HS-5 (cell line): Measurements from ENCODE around the gene C14orf39.
"Not testable (repeated sequence)": the region's sequence is repeated elsewhere in the genome, so short reads cannot be mapped to it uniquely, and the experiment has no call there.

Source experiments
- DNase-seq: peaks from one replicate; pipeline ENCODE4 v3.0.0-alpha.2; 2012; ENCODE audit warnings: low read depth

C14orf39 gene

DNA sequence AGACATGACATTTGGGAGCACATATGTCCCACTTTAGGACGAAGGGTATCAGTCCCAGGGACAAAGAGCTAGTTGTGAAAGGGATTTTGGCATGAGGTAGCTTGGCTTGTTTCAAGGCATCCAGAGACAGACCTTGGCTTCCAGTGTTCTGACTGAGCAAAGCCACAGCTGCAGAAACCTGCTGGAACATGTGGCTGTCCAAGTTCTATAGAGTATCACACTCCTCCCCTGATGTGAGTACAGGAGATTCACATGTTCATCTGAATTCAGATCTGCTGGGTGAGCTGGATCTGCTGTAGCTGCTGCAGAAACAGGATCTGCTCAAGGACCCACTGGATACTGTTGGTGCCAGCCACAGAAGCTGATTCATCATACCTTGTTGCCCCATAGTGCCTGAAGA, 10.1 kb upstream of the C14orf39 start:
- no peak for DNase-seq

DNA sequence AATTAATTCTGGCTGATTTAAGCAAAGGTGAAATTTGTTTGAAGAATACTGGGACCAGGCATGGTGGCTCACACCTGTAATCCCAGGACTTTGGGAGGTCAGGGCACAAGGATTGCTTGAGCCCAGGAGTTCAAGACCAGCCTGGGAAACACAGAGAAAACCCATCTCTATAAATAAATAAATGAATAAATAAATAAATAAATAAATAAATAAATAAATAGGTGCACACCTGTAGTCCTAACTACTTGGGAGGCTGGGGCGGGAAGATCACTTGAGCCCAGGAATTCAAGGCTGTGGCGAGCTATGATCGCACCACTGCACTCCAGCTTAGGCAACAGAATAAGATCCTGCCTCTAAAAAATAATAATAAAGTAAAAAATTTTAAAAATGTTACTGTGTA, 4.4 kb upstream of the C14orf39 start:
- DNase-seq: no peak

DNA sequence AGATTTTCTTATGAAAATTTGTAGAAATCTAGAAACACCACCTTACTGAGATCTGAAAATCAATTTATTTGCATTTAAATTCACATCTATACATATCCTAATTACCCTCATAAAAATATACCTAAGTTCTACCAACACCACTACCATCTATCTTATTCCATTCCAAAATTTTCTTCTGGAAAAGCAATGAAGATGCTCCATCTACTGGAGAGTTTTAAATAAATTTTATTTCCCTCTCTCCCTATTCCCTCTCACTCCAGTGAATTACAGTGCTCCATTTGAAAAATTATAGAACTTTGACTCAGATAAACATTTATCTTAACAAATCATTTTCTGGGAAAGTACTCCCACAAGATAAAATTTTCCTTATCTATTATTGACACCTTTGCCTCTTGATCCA, 2.3 kb upstream of the C14orf39 start:
- DNase-seq: no peak

DNA sequence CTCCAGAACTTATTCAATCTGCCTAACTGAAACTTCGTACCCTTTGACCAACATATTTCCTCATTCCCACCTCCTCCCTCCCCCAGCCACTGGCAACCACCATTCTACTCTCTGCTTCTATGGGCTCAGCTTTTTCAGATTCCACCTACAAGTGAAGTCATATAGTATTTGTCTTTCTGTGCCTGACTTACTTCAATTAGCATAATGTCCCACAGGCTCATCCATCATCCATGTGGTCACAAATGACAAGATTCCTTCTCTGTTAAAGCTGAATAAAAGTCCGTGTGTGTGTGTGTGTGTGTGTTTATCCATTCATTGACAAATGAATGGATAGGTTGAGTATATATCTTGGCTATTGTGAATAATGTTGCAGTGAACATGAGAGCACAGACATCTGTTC, 1.3 kb upstream of the C14orf39 start:
- DNase-seq: no peak

DNA sequence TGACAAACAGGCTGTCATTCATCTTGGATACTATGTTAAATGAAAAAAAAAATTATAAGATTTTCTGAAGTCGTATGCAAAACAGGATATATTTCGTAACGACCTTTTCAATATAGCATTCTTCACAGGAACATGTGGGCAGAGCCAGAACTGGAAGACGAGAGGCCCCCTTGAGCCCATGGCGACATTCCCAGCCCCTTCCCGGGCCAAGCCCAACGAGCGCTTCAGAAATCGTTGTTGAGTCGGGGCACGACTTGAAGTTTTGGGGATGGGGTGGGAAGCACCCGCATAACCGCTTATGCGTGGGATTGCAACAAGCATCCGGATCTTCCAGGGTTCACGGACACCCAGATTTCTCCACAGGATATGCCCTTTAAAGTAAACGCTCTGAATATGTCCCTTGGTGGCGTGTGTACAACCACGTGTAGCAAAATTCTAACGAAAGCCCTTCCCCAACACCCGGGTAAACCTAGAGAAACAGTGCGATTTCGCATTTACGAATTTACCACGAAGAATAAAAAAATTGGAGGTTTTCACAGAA, 736 bp downstream of the C14orf39 start:
- DNase-seq: peak; percentile 20

DNA sequence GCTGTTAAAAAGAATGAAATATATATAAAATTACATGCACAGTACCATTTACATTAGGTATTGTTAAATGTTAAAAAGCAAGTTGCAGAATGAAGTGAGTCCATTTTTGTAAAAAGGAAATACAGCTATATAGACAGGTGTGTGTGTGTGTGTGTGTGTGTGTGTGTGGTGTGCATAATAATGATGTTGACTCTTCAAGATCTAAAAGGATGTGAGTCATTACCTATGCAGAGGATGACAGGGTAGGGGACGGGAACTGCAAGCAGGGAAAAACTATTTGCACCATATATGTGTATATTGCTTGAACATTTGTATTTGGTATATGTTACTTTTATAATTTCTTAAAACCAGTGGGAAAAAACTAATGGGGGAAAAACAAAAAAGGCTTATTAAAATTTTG, 3.1 kb downstream of the C14orf39 start:
- no peak for DNase-seq

DNA sequence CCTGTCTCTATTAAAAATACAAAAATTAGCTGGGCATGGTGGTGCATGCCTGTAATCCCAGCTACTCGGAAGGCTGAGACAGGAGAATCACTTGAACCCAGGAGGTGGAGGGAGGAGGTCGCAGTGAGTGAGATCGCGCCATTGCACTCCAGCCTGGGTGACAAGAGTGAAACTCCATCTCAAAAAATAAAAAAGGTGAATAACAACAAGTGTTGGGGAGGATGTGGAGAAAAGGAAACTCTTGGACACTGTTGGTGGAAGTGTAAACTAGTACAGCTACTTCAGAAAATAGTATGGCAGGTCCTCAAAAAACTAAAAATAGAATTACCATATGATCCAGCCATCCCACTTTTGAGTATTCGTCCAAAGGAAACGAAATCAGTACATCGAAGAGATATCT, 5.6 kb downstream of the C14orf39 start:
- DNase-seq: not testable (repeated sequence)

DNA sequence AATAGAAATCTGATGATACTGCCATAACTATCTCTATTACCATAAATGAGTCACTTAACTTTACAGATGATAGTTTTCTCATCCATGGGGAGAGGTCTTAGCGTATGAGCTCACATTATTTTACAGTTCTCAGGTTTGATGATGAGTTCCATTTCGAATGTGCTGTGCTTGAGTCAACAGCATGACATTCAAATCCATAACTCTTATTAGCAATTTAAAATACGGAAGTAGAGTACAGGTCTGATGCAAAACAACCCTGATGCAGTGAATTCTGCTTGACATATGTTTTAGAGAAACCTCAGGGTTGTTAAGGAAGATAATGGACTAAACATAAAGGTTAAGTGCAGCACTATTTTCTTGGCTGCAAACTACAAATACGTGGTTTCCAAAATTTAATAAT, 30.0 kb downstream of the C14orf39 start:
- DNase-seq: no peak

DNA sequence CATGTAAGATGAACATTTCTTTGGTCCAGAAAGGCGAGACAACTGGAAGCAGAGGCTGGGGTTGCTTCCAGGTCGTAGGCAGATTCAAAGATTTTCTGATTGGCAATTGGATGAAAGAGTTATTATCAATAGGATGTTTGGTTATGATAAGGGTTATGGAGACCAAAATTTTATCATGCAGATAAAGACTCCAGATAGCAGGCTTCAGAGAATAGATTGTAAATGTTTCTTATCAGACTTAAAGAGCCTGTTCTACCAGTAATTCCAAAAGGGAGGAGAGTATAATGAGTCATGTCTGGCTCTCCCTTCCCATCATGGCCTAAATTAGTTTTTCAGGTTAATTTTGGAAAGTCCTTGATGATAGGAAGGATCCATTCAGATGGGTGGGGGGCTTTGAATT, 55.6 kb downstream of the C14orf39 start:
- DNase-seq: no peak

DNA sequence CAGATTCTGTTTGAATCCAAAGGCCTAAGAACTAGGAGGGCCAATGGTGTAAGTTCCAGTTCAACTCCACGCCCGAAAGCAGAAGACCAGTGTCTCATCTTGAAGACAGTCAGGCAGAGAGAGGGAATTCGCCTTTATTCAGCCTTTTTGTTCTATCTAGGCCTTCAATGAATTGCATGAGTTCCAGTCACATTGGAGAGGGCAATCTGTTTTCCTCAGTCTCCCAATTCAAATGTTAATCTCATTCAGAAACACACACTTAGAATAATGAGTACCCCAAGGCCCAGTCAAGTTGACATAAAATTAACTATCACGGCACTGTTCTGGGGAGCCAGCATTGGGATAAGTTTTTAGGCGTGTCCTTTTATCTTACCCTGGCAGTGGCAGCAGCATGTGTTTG, 65.8 kb downstream of the C14orf39 start:
- DNase-seq: no peak

DNA sequence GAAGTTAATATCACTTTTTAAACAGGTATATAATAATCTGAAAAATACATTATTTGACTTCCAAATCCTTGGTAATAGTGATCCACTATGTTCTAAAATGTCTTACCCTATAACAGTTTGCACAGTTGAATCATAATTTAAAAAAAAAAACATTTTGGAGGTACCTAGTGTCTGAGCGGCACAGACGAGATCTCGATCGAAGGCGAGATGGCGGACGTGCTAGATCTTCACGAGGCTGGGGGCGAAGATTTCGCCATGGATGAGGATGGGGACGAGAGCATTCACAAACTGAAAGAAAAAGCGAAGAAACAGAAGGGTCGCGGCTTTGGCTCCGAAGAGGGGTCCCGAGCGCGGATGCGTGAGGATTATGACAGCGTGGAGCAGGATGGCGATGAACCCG, 88.3 kb downstream of the C14orf39 start:
- DNase-seq: not testable (repeated sequence)

DNA sequence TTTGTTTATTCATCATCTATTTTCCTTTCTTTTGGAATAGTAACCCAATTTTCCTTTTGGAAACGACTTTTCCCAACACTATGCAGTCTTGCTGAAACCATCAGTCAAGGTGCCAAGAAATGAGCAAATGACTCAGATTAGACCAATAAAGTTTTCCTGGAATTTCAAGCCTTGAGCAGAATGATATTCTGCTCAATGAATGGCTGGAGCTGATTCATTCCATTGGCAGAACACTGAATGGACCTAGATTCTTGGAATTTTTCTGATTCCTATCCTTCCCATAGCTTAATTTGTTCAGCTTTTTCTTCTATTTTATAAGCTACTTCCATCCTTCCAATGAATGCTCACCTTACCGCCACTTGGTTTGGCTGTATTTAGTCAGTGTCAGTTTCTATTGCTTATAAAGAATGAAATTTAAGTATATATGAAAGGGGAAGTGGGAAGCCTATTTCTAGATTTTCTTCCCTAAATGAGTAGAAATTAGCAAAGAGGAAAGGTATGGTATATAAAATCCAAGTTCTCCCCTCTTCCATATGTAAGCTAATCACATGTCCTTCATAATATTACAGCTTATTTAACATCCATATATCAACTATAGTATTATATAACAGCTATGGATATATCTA, 89.0 kb downstream of the C14orf39 start:
- DNase-seq: peak; percentile 32
